Spinal cord (tissue), 10 donors: ENCODE results near the gene SMAGP. TPM values are rescaled to one million over a fixed set of nuclear protein-coding genes. Genes with fewer than 3 reads are reported as not detected.

Experiments used
- DNase-seq, 6 donors: peaks; one replicate each; pipeline versions ENCODE4 v3.0.0 to v3.0.0-alpha.2; 2013 to 2015; ENCODE audit warnings: low spot score in 6 of 6, low read depth in 4 of 6
- H3K27ac ChIP-seq: one replicate; pipeline ENCODE4 v1.5.1; 2013; ENCODE audit warnings: low read depth, low read length, control low read depth
- H3K27me3 ChIP-seq: one replicate; pipeline ENCODE4 v1.6.1; 2013; ENCODE audit warnings: low read length; ENCODE audit not compliant: control insufficient read depth, insufficient read depth
- H3K36me3 ChIP-seq: one replicate; pipeline ENCODE4 v1.6.1; 2013; ENCODE audit warnings: low read length; ENCODE audit not compliant: control insufficient read depth, insufficient read depth
- H3K4me1 ChIP-seq: one replicate; pipeline ENCODE4 v1.6.1; 2013; ENCODE audit warnings: low read length; ENCODE audit not compliant: control insufficient read depth, insufficient read depth
- H3K4me3 ChIP-seq: one replicate; pipeline ENCODE4 v1.5.1; 2013; ENCODE audit warnings: low read depth, low read length, control low read depth
- H3K9me3 ChIP-seq: one replicate; pipeline ENCODE4 v1.6.1; 2013; ENCODE audit warnings: low read length; ENCODE audit not compliant: control insufficient read depth, insufficient read depth
- WGBS: methylation state at CpG from one replicate; pipeline ENCODE4 v1.1.5; 2013; ENCODE audit warnings: missing lambda C conversion rate; ENCODE audit not compliant: insufficient coverage; 5-methylcytosine and 5-hydroxymethylcytosine counted together
- polyA plus RNA-seq, 2 donors: library from polyadenylated mRNA; unstranded; fragments of 120-200 nt; gene quantifications; one replicate each; pipeline ENCODE4 v1.2.1, GENCODE V29; 2013; ENCODE audit not compliant: insufficient read length in 2 of 2
- total RNA-seq, 2 donors: library from RNA; depleted of rRNA in 1 of 2; stranded (reverse); fragments of 120-200 nt in 1 of 2; fragments of >200 nt in 1 of 2; gene quantifications; one replicate each; pipeline versions ENCODE4 v1.2.3 to v1.2.4, GENCODE V29; 2013 to 2014
- donor health status: healthy.

SMAGP gene
- total and polyA plus RNA-seq, 4 donors: 5.1 to 17.6 (median 7.1) TPM

- H3K27me3 ChIP-seq: no peaks in the 10 kb centered on the region
- H3K27ac ChIP-seq: no peak overlapping the region
- no peak for DNase-seq
- H3K36me3 ChIP-seq: peaks cover 25% of the 10 kb centered on the region
- H3K4me1 ChIP-seq: no peaks in the 10 kb centered on the region
- no peaks in the 10 kb centered on the region for H3K9me3 ChIP-seq
- WGBS: 98% methylated on average over 8 of the region's 11 CpGs
- H3K4me3 ChIP-seq: no peak overlapping the region
Measured at GRCh38 chr12:51245476-51246253, 24.6 kb downstream of the SMAGP start.

- no peak for DNase-seq
- peaks cover 25% of the 10 kb centered on the region for H3K36me3 ChIP-seq
- H3K27ac ChIP-seq: no peak overlapping the region
- H3K9me3 ChIP-seq: no peaks in the 10 kb centered on the region
- peaks cover 4% of the 10 kb centered on the region for H3K4me1 ChIP-seq
- no peak overlapping the region for H3K4me3 ChIP-seq
- WGBS: 98% methylated on average over 4 of the region's 4 CpGs
- H3K27me3 ChIP-seq: no peaks in the 10 kb centered on the region
Measured at GRCh38 chr12:51244269-51244668, 25.9 kb downstream of the SMAGP start.

- no peaks in the 10 kb centered on the region for H3K27me3 ChIP-seq
- no peak for DNase-seq
- 97% methylated on average over 4 of the region's 7 CpGs for WGBS
- peaks cover 25% of the 10 kb centered on the region for H3K36me3 ChIP-seq
- H3K4me1 ChIP-seq: peaks cover 9% of the 10 kb centered on the region
- H3K27ac ChIP-seq: no peak overlapping the region
- H3K4me3 ChIP-seq: no peak overlapping the region
- H3K9me3 ChIP-seq: no peaks in the 10 kb centered on the region
Measured at GRCh38 chr12:51242876-51243275, 27.3 kb downstream of the SMAGP start.

GRCh38 chr12:51242120-51242519 is 28.1 kb downstream of the SMAGP start:
- H3K4me3 ChIP-seq: no peak overlapping the region
- no peaks in the 10 kb centered on the region for H3K27me3 ChIP-seq
- WGBS: 96% methylated on average over 3 of the region's 7 CpGs
- no peak for DNase-seq
- H3K27ac ChIP-seq: no peak overlapping the region
- peaks cover 25% of the 10 kb centered on the region for H3K36me3 ChIP-seq
- peaks cover 10% of the 10 kb centered on the region for H3K4me1 ChIP-seq
- no peaks in the 10 kb centered on the region for H3K9me3 ChIP-seq

- no peak overlapping the region for H3K4me3 ChIP-seq
- no peaks in the 10 kb centered on the region for H3K27me3 ChIP-seq
- no CpG with 5 or more reads among the region's 2 CpGs for WGBS
- H3K4me1 ChIP-seq: peaks cover 10% of the 10 kb centered on the region
- DNase-seq: no peak
- H3K9me3 ChIP-seq: no peaks in the 10 kb centered on the region
- peaks cover 25% of the 10 kb centered on the region for H3K36me3 ChIP-seq
- no peak overlapping the region for H3K27ac ChIP-seq
Measured at GRCh38 chr12:51240971-51241370, 29.2 kb downstream of the SMAGP start.

- peaks cover 10% of the 10 kb centered on the region for H3K4me1 ChIP-seq
- peak within 1 kb of the TSS; percentile 100 for H3K27ac ChIP-seq
- peak within 1 kb of the TSS; percentile 100 for H3K4me3 ChIP-seq
- H3K27me3 ChIP-seq: no peaks in the 10 kb centered on the region
- WGBS: under 1% methylated on average over 67 of the region's 70 CpGs
- DNase-seq: peak; percentile 86 to 99 (median 92)
- H3K9me3 ChIP-seq: no peaks in the 10 kb centered on the region
- H3K36me3 ChIP-seq: peaks cover 19% of the 10 kb centered on the region
Measured at GRCh38 chr12:51238510-51239334, 31.5 kb downstream of the SMAGP start, which contains the start of gene DAZAP2. TSS of gene DAZAP2 (plus strand) at chr12:51238826. CDS start at chr12:51238908, 82 bp downstream.

GRCh38 chr12:51238037-51238509 is 32.1 kb downstream of the SMAGP start:
- H3K4me3 ChIP-seq: peak overlapping the region; percentile 100
- H3K27ac ChIP-seq: peak overlapping the region; percentile 45
- H3K9me3 ChIP-seq: no peaks in the 10 kb centered on the region
- H3K36me3 ChIP-seq: peaks cover 19% of the 10 kb centered on the region
- peaks cover 10% of the 10 kb centered on the region for H3K4me1 ChIP-seq
- peak in 1 of 6 donors; percentile 46 for DNase-seq
- H3K27me3 ChIP-seq: no peaks in the 10 kb centered on the region
- WGBS: 5% methylated on average over 9 of the region's 10 CpGs

GRCh38 chr12:51234530-51234929 is 35.7 kb downstream of the SMAGP start:
- peak in 1 of 6 donors; percentile 73 for DNase-seq
- Histone ChIP-seq H3K27me3 (no peaks in the 10 kb centered on the region), H3K9me3 (no peaks in the 10 kb centered on the region), H3K4me1 (peaks cover 6% of the 10 kb centered on the region), H3K27ac (no peak overlapping the region), H3K4me3 (no peak overlapping the region), H3K36me3 (no peaks in the 10 kb centered on the region)
- 89% methylated on average over 3 of the region's 5 CpGs for WGBS

GRCh38 chr12:51232642-51233041 is 37.6 kb downstream of the SMAGP start:
- no peak for DNase-seq
- H3K27me3 ChIP-seq: no peaks in the 10 kb centered on the region
- H3K9me3 ChIP-seq: no peaks in the 10 kb centered on the region
- no peak overlapping the region for H3K27ac ChIP-seq
- H3K4me3 ChIP-seq: no peak overlapping the region
- no peaks in the 10 kb centered on the region for H3K4me1 ChIP-seq
- no peaks in the 10 kb centered on the region for H3K36me3 ChIP-seq
